Measurements from ENCODE around the gene CCNL2. TPM values are rescaled to one million over a fixed set of nuclear protein-coding genes. Genes with fewer than 3 reads are reported as not detected.

Gene CCNL2
- total and polyA plus RNA-seq, 2 of the 13 experiments (the other 11 are each of a cell fraction or from before 2014, with no cell fraction given), result 105 to 340 TPM

- TF ChIP-seq ZNF407 (CRISPR knock-in tag; IDR thresholded peaks at IDR 0.05; ENCODE audit: not compliant biosample characterization) (no peak), ZNF777 (CRISPR knock-in tag; IDR thresholded peaks at IDR 0.05) (peak; percentile 54; the same call in 1 of the 2 replicates), ZMAT3 (CRISPR knock-in tag; conservative IDR thresholded peaks at IDR 0.05) (no peak), GRHL1 (CRISPR knock-in tag; conservative IDR thresholded peaks at IDR 0.05) (no peak), FOXK1 (CRISPR knock-in tag; IDR thresholded peaks at IDR 0.05; ENCODE audit: borderline replicate concordance, low read depth) (no peak), NFAT5 (CRISPR knock-in tag; IDR thresholded peaks at IDR 0.05) (0 out of 2 replicates have a peak, but pooled peaks have one; percentile 17), ZC3H13 (CRISPR knock-in tag; IDR thresholded peaks at IDR 0.05) (0 out of 2 replicates have a peak, but pooled peaks have one; percentile 56), SIN3B (IDR thresholded peaks at IDR 0.05; ENCODE audit: low read length) (no peak), TBX2 (CRISPR knock-in tag; IDR thresholded peaks at IDR 0.05; ENCODE audit: borderline replicate concordance) (no peak), SAP130 (CRISPR knock-in tag; IDR thresholded peaks at IDR 0.05; ENCODE audit: low read depth) (peak; percentile 31; the same call in 1 of the 2 replicates), ZNF530 (CRISPR knock-in tag; IDR thresholded peaks at IDR 0.05; ENCODE audit: low read depth) (no peak), ZNF841 (CRISPR knock-in tag; IDR thresholded peaks at IDR 0.05; ENCODE audit: borderline replicate concordance) (no peak)
Observed at GRCh38 chr1:1348420-1349255, 50.5 kb downstream of the CCNL2 start (continued).
